Upper lobe of right lung (tissue), 1 donor: Measurements from ENCODE around the gene RASAL3. TPM values are rescaled to one million over a fixed set of nuclear protein-coding genes. Genes with fewer than 3 reads are reported as not detected.

Experiments used
- ATAC-seq: fragments of 200-7000 bp; cut with Tn5 transposase; one replicate; pipeline ENCODE4 v1.9.1; 2020; ENCODE audit warnings: mild to moderate bottlenecking, moderate library complexity
- DNase-seq: peaks from one replicate; pipeline ENCODE4 v3.0.0-alpha.2; 2020
- H3K27ac ChIP-seq: fragments of 200-600 bp; one replicate; pipeline ENCODE4 v1.8.0; 2022
- H3K27me3 ChIP-seq: fragments of 200-600 bp; one replicate; pipeline ENCODE4 v1.8.0; 2022; ENCODE audit warnings: mild to moderate bottlenecking
- H3K36me3 ChIP-seq: fragments of 200-600 bp; one replicate; pipeline ENCODE4 v1.8.0; 2022
- H3K4me1 ChIP-seq: fragments of 200-600 bp; one replicate; pipeline ENCODE4 v1.8.0; 2022
- H3K4me3 ChIP-seq: fragments of 200-600 bp; one replicate; pipeline ENCODE4 v1.8.0; 2022; ENCODE audit warnings: mild to moderate bottlenecking
- H3K9me3 ChIP-seq: fragments of 200-600 bp; one replicate; pipeline ENCODE4 v1.8.0; 2022
- CTCF ChIP-seq: fragments of 200-600 bp; IDR thresholded peaks from one replicate; pipeline ENCODE4 v1.8.0; 2022; ENCODE audit warnings: antibody characterized with exemption
- intact Hi-C: fragments of 100-400 bp; cut with DNase I; formaldehyde crosslinking; loops from one replicate; pipeline ENCODE4 v1.11.0; 2022
- total RNA-seq: library from RNA; stranded (reverse); fragmentation: NEBNext Ultra II Directional; extraction: Animal tissue kit (Norgen Biotek cat#: 25700); gene quantifications from one replicate; pipeline ENCODE4 v1.2.1, GENCODE V29; 2021
- donor health status: DM: no; HTN: yes; CAD: no; lungs with severe emphysema.

RASAL3 gene
- total RNA-seq, 1 donor from 2014 or later: 19.1 TPM

- Histone ChIP-seq H3K27ac (no peak overlapping the region), H3K9me3 (no peaks in the 10 kb centered on the region), H3K27me3 (no peaks in the 10 kb centered on the region), H3K4me1 (peaks cover 6% of the 10 kb centered on the region), H3K36me3 (no peaks in the 10 kb centered on the region), H3K4me3 (no peak overlapping the region)
- no peak for DNase-seq
- no peak for TF ChIP-seq CTCF
- no peak for ATAC-seq
- intact Hi-C loops: no loop called here
These were observed 19.7 kb downstream of the RASAL3 start for GRCh38 chr19:15444505-15445226.

GRCh38 chr19:15443838-15444237, 20.5 kb downstream of the RASAL3 start:
- H3K27me3 ChIP-seq: no peaks in the 10 kb centered on the region
- no peaks in the 10 kb centered on the region for H3K9me3 ChIP-seq
- H3K36me3 ChIP-seq: no peaks in the 10 kb centered on the region
- ATAC-seq: no peak
- intact Hi-C loops: no loop called here
- no peak overlapping the region for H3K4me3 ChIP-seq
- DNase-seq: no peak
- no peak for TF ChIP-seq CTCF
- no peak overlapping the region for H3K27ac ChIP-seq
- H3K4me1 ChIP-seq: peaks cover 2% of the 10 kb centered on the region

GRCh38 chr19:15443325-15443724, 21.0 kb downstream of the RASAL3 start:
- no peaks in the 10 kb centered on the region for H3K4me1 ChIP-seq
- no peak overlapping the region for H3K4me3 ChIP-seq
- no peak overlapping the region for H3K27ac ChIP-seq
- no peaks in the 10 kb centered on the region for H3K9me3 ChIP-seq
- H3K36me3 ChIP-seq: no peaks in the 10 kb centered on the region
- no peaks in the 10 kb centered on the region for H3K27me3 ChIP-seq
- intact Hi-C loops: no loop called here
- no peak for DNase-seq
- TF ChIP-seq CTCF: no peak
- no peak for ATAC-seq

- H3K27ac ChIP-seq: no peak overlapping the region
- ATAC-seq: no peak
- no peaks in the 10 kb centered on the region for H3K9me3 ChIP-seq
- no peaks in the 10 kb centered on the region for H3K4me1 ChIP-seq
- intact Hi-C loops: no loop called here
- no peaks in the 10 kb centered on the region for H3K36me3 ChIP-seq
- no peak for TF ChIP-seq CTCF
- no peaks in the 10 kb centered on the region for H3K27me3 ChIP-seq
- no peak overlapping the region for H3K4me3 ChIP-seq
- no peak for DNase-seq
These were observed 22.0 kb downstream of the RASAL3 start for GRCh38 chr19:15442142-15442920.

GRCh38 chr19:15441317-15441716, 23.0 kb downstream of the RASAL3 start:
- no peak for DNase-seq
- TF ChIP-seq CTCF: no peak
- Histone ChIP-seq H3K4me1 (no peaks in the 10 kb centered on the region), H3K36me3 (no peaks in the 10 kb centered on the region), H3K9me3 (no peaks in the 10 kb centered on the region), H3K27ac (no peak overlapping the region), H3K4me3 (no peak overlapping the region), H3K27me3 (no peaks in the 10 kb centered on the region)
- no peak for ATAC-seq
- intact Hi-C loops: no loop called here
